OCI-LY7 (cell line): Measurements from ENCODE around the gene LAMA2. TPM values are rescaled to one million over a fixed set of nuclear protein-coding genes. Genes with fewer than 3 reads are reported as not detected.

Source experiments
- BruUV-seq: library from RNA; stranded (reverse); fragments of 400-500 nt; replicated peaks from 2 replicates; lab custom pipeline; 2021; lab: Mats Ljungman, UMichigan
- CTCF ChIA-PET: fragments of 300-600 bp; sonication (Branson Sonifier 250); formaldehyde crosslinking; loops from one replicate; lab custom pipeline; 2022; ENCODE audit warnings: antibody characterized with exemption; ENCODE audit not compliant: unreplicated experiment; lab: Charles Lee
- POLR2A ChIA-PET: fragments of 300-600 bp; sonication (Branson Sonifier 250); formaldehyde crosslinking; loops from one replicate; lab custom pipeline; 2022; ENCODE audit warnings: antibody characterized with exemption; lab: Charles Lee
- DNase-seq: peaks from one replicate; pipeline ENCODE4 v3.0.0-alpha.2; 2015; ENCODE audit warnings: low spot score
- H2AFZ ChIP-seq: fragments of 200-600 bp; sonication (generic), shearing (Covaris generic); 2 replicates; pipeline ENCODE4 v1.6.1; 2014; ENCODE audit warnings: mild to moderate bottlenecking, antibody characterized with exemption, low read length, moderate library complexity
- H3K27ac ChIP-seq: fragments of 200-600 bp; sonication (generic); 2 replicates; pipeline ENCODE4 v1.5.1; 2014; ENCODE audit warnings: mixed run types, low read depth, mild to moderate bottlenecking, moderate library complexity, low read length, inconsistent platforms; ENCODE audit not compliant: poor library complexity, severe bottlenecking
- H3K36me3 ChIP-seq: fragments of 200-600 bp; sonication (generic); 2 replicates; pipeline ENCODE4 v1.6.1; 2014; ENCODE audit warnings: mild to moderate bottlenecking, antibody characterized with exemption, low read length, moderate library complexity, mixed read lengths; ENCODE audit not compliant: insufficient read depth
- H3K4me1 ChIP-seq: fragments of 200-600 bp; sonication (generic); 2 replicates; pipeline ENCODE4 v1.5.1; 2014; ENCODE audit warnings: mild to moderate bottlenecking, low read length; ENCODE audit not compliant: insufficient read depth, poor library complexity, severe bottlenecking
- H3K4me2 ChIP-seq: fragments of 200-600 bp; sonication (generic); 2 replicates; pipeline ENCODE4 v1.6.1; 2014; ENCODE audit warnings: mild to moderate bottlenecking, low read length
- H3K4me3 ChIP-seq: fragments of 200-600 bp; sonication (generic); 2 replicates; pipeline ENCODE4 v1.5.1; 2014; ENCODE audit warnings: mild to moderate bottlenecking, low read depth, low read length; ENCODE audit not compliant: poor library complexity, severe bottlenecking
- H3K79me2 ChIP-seq: fragments of 200-600 bp; sonication (generic); 2 replicates; pipeline ENCODE4 v1.6.1; 2016; ENCODE audit warnings: low read depth, mild to moderate bottlenecking, low read length, moderate library complexity, mixed read lengths; ENCODE audit not compliant: insufficient read depth
- H3K9me2 ChIP-seq: fragments of 200-600 bp; sonication (generic); 2 replicates; pipeline ENCODE4 v1.6.1; 2016; ENCODE audit warnings: mild to moderate bottlenecking, low read length, mixed read lengths; ENCODE audit not compliant: insufficient read depth
- H3K9me3 ChIP-seq: fragments of 200-600 bp; sonication (generic); 2 replicates; pipeline ENCODE4 v1.6.1; 2014; ENCODE audit warnings: mild to moderate bottlenecking, mixed run types, low read length, mixed read lengths
- H4K20me1 ChIP-seq: fragments of 200-600 bp; sonication (generic); 2 replicates; pipeline ENCODE4 v1.6.1; 2014; ENCODE audit warnings: mild to moderate bottlenecking, antibody characterized with exemption, low read length, moderate library complexity, mixed read lengths; ENCODE audit not compliant: insufficient read depth
- CTCF ChIP-seq: fragments of 200-600 bp; sonication (generic); conservative IDR thresholded peaks from 2 replicates; pipeline ENCODE4 v1.5.1; 2014; ENCODE audit warnings: mild to moderate bottlenecking, antibody characterized with exemption, low read length, moderate library complexity, mixed read lengths
- EZH2phosphoT487 ChIP-seq: fragments of 200-600 bp; sonication (generic); IDR thresholded peaks from 2 replicates; pipeline ENCODE4 v1.6.1; 2018; ENCODE audit warnings: low read depth, borderline replicate concordance, mild to moderate bottlenecking, mixed run types, antibody characterized with exemption, low read length, moderate library complexity, mixed read lengths
- intact Hi-C: fragments of 100-400 bp; cut with micrococcal nuclease; formaldehyde crosslinking; loops from one replicate; pipeline ENCODE4 v1.10.0; 2022; ENCODE audit not compliant: unreplicated experiment
- total RNA-seq, 2 experiments: library from RNA; depleted of rRNA in 1 of 2; stranded (reverse); fragments of >200 nt in 1 of 2; shearing (Covaris generic) in 1 of 2; gene quantifications; 2 replicates each; pipeline ENCODE4 v1.2.3, GENCODE V29; 2014 to 2022

Gene LAMA2
- total RNA-seq, 2 experiments from 2014 or later: not detected

GRCh38 chr6:129434091-129434490, 551.2 kb downstream of the LAMA2 start:
- no peak for DNase-seq
- no peaks in the 10 kb centered on the region for H3K79me2 ChIP-seq
- CTCF ChIA-PET: no interaction called here

GRCh38 chr6:129440691-129441090, 557.8 kb downstream of the LAMA2 start:
- ChIA-PET POLR2A (no interaction called here), CTCF (no interaction called here)
- H3K4me1 ChIP-seq: no peaks in the 10 kb centered on the region
- no peaks in the 10 kb centered on the region for H3K36me3 ChIP-seq
- intact Hi-C loops: no loop called here
- no peaks in the 10 kb centered on the region for H3K9me3 ChIP-seq
- H2AFZ ChIP-seq: no peak overlapping the region
- no peaks in the 10 kb centered on the region for H4K20me1 ChIP-seq
- H3K79me2 ChIP-seq: no peaks in the 10 kb centered on the region
- H3K4me2 ChIP-seq: no peak overlapping the region
- no peak for DNase-seq
- no TSS peak for BruUV-seq
- no peaks in the 10 kb centered on the region for H3K9me2 ChIP-seq
- H3K4me3 ChIP-seq: no peak overlapping the region
- no peak overlapping the region for H3K27ac ChIP-seq
- TF ChIP-seq EZH2phosphoT487 (no peak), CTCF (no peak)

More at GRCh38 chr6:129434091-129434490, 551.2 kb downstream of the LAMA2 start:
- Histone ChIP-seq H3K9me3 (no peaks in the 10 kb centered on the region), H4K20me1 (no peaks in the 10 kb centered on the region), H2AFZ (no peak overlapping the region), H3K4me3 (no peak overlapping the region), H3K36me3 (no peaks in the 10 kb centered on the region), H3K27ac (no peak overlapping the region), H3K9me2 (no peaks in the 10 kb centered on the region), H3K4me1 (no peaks in the 10 kb centered on the region), H3K4me2 (no peak overlapping the region)
- no peak for TF ChIP-seq EZH2phosphoT487
- TF ChIP-seq CTCF: no peak
- intact Hi-C loops: no loop called here
- BruUV-seq: no TSS peak
- POLR2A ChIA-PET: no interaction called here

DNA sequence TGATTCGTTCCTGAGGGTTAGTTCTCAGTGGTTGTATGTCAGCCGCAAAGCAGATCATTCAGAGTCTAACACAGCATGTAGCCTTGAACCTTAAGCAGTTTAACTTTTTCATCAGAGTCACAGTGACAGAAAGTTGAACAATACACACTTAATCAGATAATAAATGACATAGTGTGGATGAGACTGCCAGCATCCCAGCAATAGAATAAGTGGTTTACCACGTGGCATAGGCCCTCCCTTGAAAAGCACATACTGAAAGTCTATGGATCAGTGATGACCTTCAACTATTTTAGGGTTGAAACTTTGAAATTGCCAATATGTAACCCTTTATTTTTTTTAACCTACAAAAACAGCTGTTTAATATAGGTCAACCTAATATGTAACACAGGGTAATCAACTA, 561.7 kb downstream of the LAMA2 start:
- BruUV-seq: no TSS peak
- Histone ChIP-seq H3K27ac (no peak overlapping the region), H3K9me3 (no peaks in the 10 kb centered on the region), H3K4me1 (no peaks in the 10 kb centered on the region), H2AFZ (no peak overlapping the region), H3K79me2 (no peaks in the 10 kb centered on the region), H3K4me3 (no peak overlapping the region), H3K36me3 (no peaks in the 10 kb centered on the region), H4K20me1 (no peaks in the 10 kb centered on the region), H3K9me2 (no peaks in the 10 kb centered on the region), H3K4me2 (no peak overlapping the region)
- intact Hi-C loops: no loop called here
- CTCF ChIA-PET: no interaction called here
- no peak for DNase-seq
- POLR2A ChIA-PET: interaction anchor here (0.6 kb wide), 1 partner anchor 386 kb away, joined by 5 read pairs; no protein-coding TSS in a partner anchor
- no peak for TF ChIP-seq CTCF
- TF ChIP-seq EZH2phosphoT487: no peak
